ENCODE measurements around the gene C1GALT1C1L. TPM values are rescaled to one million over a fixed set of nuclear protein-coding genes. Genes with fewer than 3 reads are reported as not detected.

The C1GALT1C1L gene
- total and polyA plus RNA-seq, 2 of the 13 experiments (the other 11 are each of a cell fraction or from before 2014, with no cell fraction given), result 1.3 to 2.4 TPM

DNA sequence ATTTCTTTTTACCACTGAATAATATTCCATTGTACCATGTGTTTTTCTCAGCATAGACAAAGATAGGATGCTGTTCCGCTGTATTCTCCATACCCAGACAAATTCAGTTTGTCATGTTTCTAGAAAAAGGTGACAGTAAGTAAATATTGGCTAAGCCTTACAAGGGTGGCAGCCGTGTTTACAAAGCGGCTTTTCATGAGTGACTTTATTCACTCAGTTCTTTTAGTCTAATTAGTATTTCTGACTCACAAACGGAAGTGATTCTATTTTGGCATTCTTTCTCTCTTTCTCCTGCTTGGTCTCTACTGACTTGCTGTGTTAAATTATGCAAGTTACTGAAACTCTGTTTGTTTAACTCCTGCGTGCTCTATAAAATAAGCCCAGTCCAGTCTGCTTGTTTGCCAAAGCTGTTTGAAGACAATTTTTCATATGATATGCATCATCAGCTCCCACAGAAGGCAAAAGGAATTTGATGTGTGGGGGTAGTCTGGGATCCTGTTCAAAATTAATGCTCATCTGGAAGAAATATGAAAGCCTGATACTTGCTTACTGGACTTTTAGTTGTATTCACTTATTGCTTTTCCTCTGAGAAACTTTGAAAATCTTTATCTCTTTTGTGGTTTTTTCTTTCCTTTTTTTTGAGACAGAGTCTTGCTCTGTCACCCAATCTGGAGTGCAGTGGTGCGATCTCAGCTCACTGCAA is 41.5 kb downstream of the C1GALT1C1L start (continued):
- TF ChIP-seq RBFOX2 (IDR thresholded peaks at IDR 0.05; ENCODE audit: low read depth, low read length) (no peak), FOXJ3 (CRISPR knock-in tag; IDR thresholded peaks at IDR 0.05; ENCODE audit: borderline replicate concordance) (peak; percentile 82; the same call in 1 of the 2 replicates), ZNF660 (CRISPR knock-in tag; IDR thresholded peaks at IDR 0.05; ENCODE audit: borderline replicate concordance, low read depth) (no peak), ZNF7 (CRISPR knock-in tag; IDR thresholded peaks at IDR 0.05) (no peak), ATAD3A (CRISPR knock-in tag; IDR thresholded peaks at IDR 0.05) (no peak), CREM (IDR thresholded peaks at IDR 0.05) (peak; percentile 79), CREM (CRISPR knock-in tag; IDR thresholded peaks at IDR 0.05) (no peak), ZNF768 (CRISPR knock-in tag; IDR thresholded peaks at IDR 0.05) (no peak), ZBTB1 (CRISPR knock-in tag; IDR thresholded peaks at IDR 0.05; ENCODE audit: borderline replicate concordance) (no peak), ZNF720 (CRISPR knock-in tag; IDR thresholded peaks at IDR 0.05) (no peak), KDM2A (CRISPR knock-in tag; IDR thresholded peaks at IDR 0.05; ENCODE audit: borderline replicate concordance, low read depth) (no peak)
- TF ChIP-seq, protein P1, sequence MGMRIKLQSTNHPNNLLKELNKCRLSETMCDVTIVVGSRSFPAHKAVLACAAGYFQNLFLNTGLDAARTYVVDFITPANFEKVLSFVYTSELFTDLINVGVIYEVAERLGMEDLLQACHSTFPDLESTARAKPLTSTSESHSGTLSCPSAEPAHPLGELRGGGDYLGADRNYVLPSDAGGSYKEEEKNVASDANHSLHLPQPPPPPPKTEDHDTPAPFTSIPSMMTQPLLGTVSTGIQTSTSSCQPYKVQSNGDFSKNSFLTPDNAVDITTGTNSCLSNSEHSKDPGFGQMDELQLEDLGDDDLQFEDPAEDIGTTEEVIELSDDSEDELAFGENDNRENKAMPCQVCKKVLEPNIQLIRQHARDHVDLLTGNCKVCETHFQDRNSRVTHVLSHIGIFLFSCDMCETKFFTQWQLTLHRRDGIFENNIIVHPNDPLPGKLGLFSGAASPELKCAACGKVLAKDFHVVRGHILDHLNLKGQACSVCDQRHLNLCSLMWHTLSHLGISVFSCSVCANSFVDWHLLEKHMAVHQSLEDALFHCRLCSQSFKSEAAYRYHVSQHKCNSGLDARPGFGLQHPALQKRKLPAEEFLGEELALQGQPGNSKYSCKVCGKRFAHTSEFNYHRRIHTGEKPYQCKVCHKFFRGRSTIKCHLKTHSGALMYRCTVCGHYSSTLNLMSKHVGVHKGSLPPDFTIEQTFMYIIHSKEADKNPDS (CRISPR knock-in tag; IDR thresholded peaks at IDR 0.05), result no peak
- TF ChIP-seq, protein P2, sequence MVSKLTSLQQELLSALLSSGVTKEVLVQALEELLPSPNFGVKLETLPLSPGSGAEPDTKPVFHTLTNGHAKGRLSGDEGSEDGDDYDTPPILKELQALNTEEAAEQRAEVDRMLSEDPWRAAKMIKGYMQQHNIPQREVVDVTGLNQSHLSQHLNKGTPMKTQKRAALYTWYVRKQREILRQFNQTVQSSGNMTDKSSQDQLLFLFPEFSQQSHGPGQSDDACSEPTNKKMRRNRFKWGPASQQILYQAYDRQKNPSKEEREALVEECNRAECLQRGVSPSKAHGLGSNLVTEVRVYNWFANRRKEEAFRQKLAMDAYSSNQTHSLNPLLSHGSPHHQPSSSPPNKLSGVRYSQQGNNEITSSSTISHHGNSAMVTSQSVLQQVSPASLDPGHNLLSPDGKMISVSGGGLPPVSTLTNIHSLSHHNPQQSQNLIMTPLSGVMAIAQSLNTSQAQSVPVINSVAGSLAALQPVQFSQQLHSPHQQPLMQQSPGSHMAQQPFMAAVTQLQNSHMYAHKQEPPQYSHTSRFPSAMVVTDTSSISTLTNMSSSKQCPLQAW (CRISPR knock-in tag; IDR thresholded peaks at IDR 0.05), result no peak
- TF ChIP-seq, protein P3, sequence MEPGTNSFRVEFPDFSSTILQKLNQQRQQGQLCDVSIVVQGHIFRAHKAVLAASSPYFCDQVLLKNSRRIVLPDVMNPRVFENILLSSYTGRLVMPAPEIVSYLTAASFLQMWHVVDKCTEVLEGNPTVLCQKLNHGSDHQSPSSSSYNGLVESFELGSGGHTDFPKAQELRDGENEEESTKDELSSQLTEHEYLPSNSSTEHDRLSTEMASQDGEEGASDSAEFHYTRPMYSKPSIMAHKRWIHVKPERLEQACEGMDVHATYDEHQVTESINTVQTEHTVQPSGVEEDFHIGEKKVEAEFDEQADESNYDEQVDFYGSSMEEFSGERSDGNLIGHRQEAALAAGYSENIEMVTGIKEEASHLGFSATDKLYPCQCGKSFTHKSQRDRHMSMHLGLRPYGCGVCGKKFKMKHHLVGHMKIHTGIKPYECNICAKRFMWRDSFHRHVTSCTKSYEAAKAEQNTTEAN (CRISPR knock-in tag; conservative IDR thresholded peaks at IDR 0.05), result peak; percentile 71; the same call in 1 of the 2 replicates
- TF ChIP-seq, protein P4, sequence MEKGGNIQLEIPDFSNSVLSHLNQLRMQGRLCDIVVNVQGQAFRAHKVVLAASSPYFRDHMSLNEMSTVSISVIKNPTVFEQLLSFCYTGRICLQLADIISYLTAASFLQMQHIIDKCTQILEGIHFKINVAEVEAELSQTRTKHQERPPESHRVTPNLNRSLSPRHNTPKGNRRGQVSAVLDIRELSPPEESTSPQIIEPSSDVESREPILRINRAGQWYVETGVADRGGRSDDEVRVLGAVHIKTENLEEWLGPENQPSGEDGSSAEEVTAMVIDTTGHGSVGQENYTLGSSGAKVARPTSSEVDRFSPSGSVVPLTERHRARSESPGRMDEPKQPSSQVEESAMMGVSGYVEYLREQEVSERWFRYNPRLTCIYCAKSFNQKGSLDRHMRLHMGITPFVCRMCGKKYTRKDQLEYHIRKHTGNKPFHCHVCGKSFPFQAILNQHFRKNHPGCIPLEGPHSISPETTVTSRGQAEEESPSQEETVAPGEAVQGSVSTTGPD (CRISPR knock-in tag; IDR thresholded peaks at IDR 0.05), result no peak
- TF ChIP-seq, protein P5, sequence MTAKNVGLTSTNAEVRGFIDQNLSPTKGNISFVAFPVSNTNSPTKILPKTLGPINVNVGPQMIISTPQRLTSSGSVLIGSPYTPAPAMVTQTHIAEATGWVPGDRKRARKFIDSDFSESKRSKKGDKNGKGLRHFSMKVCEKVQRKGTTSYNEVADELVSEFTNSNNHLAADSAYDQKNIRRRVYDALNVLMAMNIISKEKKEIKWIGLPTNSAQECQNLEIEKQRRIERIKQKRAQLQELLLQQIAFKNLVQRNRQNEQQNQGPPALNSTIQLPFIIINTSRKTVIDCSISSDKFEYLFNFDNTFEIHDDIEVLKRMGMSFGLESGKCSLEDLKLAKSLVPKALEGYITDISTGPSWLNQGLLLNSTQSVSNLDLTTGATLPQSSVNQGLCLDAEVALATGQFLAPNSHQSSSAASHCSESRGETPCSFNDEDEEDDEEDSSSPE (CRISPR knock-in tag; IDR thresholded peaks at IDR 0.05), result no peak; the same call in 1 of the 2 replicates
